Kidney epithelial cell (primary cell): ENCODE measurements around the gene TRIM28. TPM values are rescaled to one million over a fixed set of nuclear protein-coding genes. Genes with fewer than 3 reads are reported as not detected.
"Not testable (repeated sequence)": the region's sequence is repeated elsewhere in the genome, so short reads cannot be mapped to it uniquely, and the experiment has no call there.

ENCODE experiments used
- DNase-seq: peaks from one replicate; pipeline ENCODE4 v3.0.0-alpha.2; 2010; ENCODE audit warnings: low read depth
- H3K27me3 ChIP-seq: 2 replicates; pipeline ENCODE4 v1.6.0; 2011; ENCODE audit warnings: low read length; ENCODE audit not compliant: control insufficient read depth, insufficient read depth
- H3K36me3 ChIP-seq: 2 replicates; pipeline ENCODE4 v1.5.1; 2011; ENCODE audit warnings: low read length; ENCODE audit not compliant: control insufficient read depth, insufficient read depth
- H3K4me3 ChIP-seq: 2 replicates; pipeline ENCODE4 v1.5.1; 2011; ENCODE audit warnings: low read depth, mild to moderate bottlenecking, control low read depth, low read length
- CTCF ChIP-seq: IDR thresholded peaks from 2 replicates; pipeline ENCODE4 v1.5.1; 2011; ENCODE audit warnings: mild to moderate bottlenecking, moderate library complexity, low read length, control low read depth, inconsistent platforms; ENCODE audit not compliant: insufficient read depth, poor library complexity, severe bottlenecking
- total RNA-seq: library from RNA; depleted of rRNA; stranded (reverse); fragments of >200 nt; gene quantifications from 2 replicates; pipeline ENCODE4 v1.2.3, GENCODE V29; 2015

The TRIM28 gene
- total RNA-seq, 1 donor from 2014 or later = 381 TPM

GRCh38 chr19:58531034-58531840 lies 12.6 kb upstream of the TRIM28 start:
- no peaks in the 10 kb centered on the region for H3K36me3 ChIP-seq
- no peak for TF ChIP-seq CTCF
- DNase-seq = no peak
- H3K4me3 ChIP-seq = no peak overlapping the region
- no peaks in the 10 kb centered on the region for H3K27me3 ChIP-seq

- Histone ChIP-seq H3K27me3 (peaks cover 15% of the 10 kb centered on the region), H3K36me3 (no peaks in the 10 kb centered on the region), H3K4me3 (no peak overlapping the region)
- no peak for TF ChIP-seq CTCF
- no peak for DNase-seq
Measured at GRCh38 chr19:58535857-58536256, 8.0 kb upstream of the TRIM28 start.

DNA sequence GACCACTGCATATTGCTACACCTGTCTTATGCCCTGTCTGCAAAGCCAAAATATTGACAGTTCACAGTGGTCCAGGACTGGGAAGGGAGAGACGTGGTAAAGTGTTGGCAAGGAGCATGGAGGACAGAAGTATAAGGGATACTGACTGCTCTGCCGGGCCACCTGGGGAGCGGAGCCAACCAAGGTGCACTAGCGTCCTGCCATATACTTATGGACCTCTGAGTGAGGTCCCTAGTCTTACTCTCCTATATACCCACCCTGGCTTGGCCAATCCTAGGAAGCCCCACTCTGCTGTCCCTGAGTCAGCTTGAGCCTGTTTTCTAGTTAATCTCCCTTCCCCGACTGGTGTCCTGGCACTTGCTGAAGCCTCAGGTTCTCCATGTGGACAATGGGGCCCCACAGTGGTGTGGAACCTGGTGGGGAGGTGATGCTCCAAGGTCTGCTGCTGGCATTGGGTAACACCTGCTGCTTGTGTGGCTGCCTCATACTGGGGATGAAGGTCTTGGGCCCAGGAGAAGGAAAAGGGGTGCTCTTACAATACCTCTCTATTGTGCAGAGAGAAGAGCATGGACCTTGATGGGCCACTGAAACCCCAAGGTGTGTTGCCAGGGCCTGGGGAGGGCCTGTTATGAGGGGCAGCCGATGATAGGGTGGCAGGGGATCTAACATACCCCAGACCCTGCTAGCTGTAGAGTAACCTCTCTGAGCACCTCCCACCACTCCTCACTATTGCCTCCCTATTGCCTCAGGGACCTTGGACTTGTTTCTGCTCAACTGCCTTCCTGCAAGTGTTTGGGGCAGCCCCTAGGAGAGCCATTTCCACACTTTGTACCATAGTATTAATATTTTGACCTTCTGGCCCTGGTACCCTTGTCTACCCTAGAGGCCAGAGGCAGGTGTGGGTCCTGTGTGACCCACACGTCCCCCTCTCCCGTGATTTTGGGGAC lies 6.7 kb upstream of the TRIM28 start:
- no peak overlapping the region for H3K4me3 ChIP-seq
- no peaks in the 10 kb centered on the region for H3K36me3 ChIP-seq
- H3K27me3 ChIP-seq = peaks cover 15% of the 10 kb centered on the region
- TF ChIP-seq CTCF = no peak
- DNase-seq = no peak

- Histone ChIP-seq H3K36me3 (no peaks in the 10 kb centered on the region), H3K4me3 (peak overlapping the region; percentile 26), H3K27me3 (peaks cover 15% of the 10 kb centered on the region)
- DNase-seq = no peak
- no peak for TF ChIP-seq CTCF
Measured at GRCh38 chr19:58538257-58539168, 5.4 kb upstream of the TRIM28 start.

DNA sequence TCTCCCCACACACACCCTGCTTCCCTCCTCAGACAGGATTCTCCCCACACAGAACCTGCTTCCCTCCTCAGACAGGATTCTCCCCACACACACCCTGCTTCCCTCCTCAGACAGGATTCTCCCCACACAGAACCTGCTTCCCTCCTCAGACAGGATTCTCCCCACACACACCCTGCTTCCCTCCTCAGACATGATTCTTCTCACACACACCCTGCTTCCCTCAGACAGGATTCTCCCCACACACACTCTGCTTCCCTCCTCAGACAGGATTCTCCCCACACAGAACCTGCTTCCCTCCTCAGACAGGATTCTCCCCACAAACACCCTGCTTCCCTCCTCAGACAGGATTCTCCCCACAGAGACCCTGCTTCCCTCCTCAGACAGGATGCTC lies 4.7 kb upstream of the TRIM28 start:
- not testable (repeated sequence) for DNase-seq, H3K36me3 ChIP-seq, H3K4me3 ChIP-seq
- H3K27me3 ChIP-seq = peaks cover 15% of the 10 kb centered on the region

- not testable (repeated sequence) for DNase-seq, H3K36me3 ChIP-seq, H3K4me3 ChIP-seq
- H3K27me3 ChIP-seq = peaks cover 15% of the 10 kb centered on the region
Measured at GRCh38 chr19:58542641-58543372, 1.1 kb upstream of the TRIM28 start.
